HG02973 (cell line): ENCODE data around the gene FRMD4A.
"Not testable (repeated sequence)": the region's sequence is repeated elsewhere in the genome, so short reads cannot be mapped to it uniquely, and the experiment has no call there.

Experiments
- ATAC-seq: cut with Tn5 transposase; IDR thresholded peaks from one replicate; pipeline ENCODE4 v1.9.1; 2021; ENCODE audit warnings: moderate library complexity; ENCODE audit not compliant: unreplicated experiment

The FRMD4A gene

DNA sequence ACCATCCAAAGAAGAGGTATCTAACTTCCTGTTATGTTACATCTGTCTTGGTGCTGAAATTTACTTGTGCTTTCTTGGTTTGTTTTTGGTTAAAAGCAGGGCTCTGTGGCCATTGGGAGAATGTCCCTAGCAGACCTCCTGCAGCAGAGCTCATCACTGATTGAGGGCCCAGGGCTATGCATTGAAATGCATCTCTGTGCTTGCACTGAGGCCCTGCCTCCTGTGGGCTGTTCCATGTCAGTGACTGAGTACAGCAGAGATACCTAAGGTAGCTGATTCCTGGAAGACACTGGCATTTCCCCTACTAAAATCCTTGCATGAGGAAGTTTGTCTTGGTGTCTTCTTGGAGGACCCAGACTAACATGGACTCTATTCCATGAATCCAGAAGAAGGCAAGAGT, 213.9 kb downstream of the FRMD4A start:
- ATAC-seq = no peak

- ATAC-seq = no peak
Observed at GRCh38 chr10:14116021-14116420, 214.7 kb downstream of the FRMD4A start.

DNA sequence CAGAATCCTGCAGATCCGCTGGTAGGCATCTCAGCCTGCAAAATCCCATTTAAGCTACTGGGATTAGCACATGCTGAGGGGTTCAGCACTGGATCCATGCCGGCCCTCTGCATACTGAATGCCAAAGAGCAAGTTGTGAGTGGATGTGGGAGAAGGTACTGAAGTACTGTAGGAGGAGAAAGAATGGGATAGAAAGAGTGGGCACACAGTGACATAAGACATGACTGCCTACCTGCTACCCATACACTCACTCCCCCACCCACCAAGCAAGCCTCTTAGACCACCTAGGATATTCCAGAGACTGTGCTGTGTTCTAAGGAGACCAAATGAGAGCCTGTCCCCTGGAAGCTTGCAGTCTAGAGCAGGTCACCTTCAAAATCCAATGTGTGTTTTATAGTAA, 215.9 kb downstream of the FRMD4A start:
- no peak for ATAC-seq

GRCh38 chr10:14112056-14112455, 218.7 kb downstream of the FRMD4A start:
- no peak for ATAC-seq

DNA sequence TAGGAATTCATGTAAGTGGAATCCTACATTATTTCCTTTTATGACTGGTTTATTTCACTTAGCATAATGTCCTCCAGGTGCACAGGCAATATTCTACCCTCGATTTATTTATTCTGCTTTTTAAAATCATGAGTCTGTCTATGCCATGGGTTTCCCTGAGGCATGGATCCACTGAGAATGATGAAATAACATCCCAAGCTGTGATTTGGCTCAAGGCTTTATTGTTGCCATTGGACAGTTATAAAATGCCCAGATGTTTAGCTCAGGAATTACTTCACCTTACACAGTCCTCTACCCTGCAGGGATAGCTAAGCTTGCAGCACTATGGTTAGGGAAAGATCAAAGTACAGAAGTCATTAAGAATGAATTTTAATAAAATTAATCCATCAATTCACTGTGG, 219.5 kb downstream of the FRMD4A start:
- no peak for ATAC-seq

GRCh38 chr10:14106828-14107227, 223.9 kb downstream of the FRMD4A start:
- no peak for ATAC-seq

DNA sequence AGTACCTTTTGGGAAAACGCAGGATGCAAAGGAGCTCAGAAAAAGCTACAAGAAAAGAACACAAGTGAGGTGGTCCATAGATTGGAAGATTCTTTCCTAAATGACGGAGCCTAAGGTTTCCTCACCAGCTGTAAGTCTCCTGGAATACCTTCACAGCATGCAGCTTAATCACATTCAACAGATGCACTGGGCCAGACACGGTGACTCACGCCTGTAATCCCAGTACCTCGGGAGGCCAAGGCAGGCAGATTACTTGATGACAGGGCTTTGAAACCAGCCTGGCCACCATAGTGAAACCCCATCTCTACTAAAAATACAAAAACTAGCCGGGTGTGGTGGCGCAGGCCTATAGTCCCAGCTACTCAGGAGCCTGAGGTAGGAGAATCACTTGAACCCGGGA, 228.7 kb downstream of the FRMD4A start:
- no peak for ATAC-seq

DNA sequence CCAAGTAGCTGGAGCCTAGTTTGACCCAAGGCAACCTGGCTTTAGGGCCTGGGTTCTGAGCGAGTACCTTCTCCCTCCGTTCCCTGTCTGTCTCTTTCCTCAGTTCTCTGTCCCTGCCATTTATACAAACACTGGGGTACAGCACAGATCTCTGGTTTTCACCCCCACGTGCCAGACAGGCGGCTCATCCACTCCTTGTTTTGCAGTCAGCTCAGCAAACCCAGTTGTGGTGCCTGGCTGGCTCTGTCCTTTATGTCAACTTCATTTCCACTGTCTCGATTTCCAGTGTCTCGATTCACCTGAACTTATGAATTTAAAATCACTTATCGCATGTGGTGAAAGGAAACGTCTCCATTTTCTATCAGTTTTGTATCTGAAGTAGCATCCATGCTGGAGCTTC, 230.8 kb downstream of the FRMD4A start:
- no peak for ATAC-seq

DNA sequence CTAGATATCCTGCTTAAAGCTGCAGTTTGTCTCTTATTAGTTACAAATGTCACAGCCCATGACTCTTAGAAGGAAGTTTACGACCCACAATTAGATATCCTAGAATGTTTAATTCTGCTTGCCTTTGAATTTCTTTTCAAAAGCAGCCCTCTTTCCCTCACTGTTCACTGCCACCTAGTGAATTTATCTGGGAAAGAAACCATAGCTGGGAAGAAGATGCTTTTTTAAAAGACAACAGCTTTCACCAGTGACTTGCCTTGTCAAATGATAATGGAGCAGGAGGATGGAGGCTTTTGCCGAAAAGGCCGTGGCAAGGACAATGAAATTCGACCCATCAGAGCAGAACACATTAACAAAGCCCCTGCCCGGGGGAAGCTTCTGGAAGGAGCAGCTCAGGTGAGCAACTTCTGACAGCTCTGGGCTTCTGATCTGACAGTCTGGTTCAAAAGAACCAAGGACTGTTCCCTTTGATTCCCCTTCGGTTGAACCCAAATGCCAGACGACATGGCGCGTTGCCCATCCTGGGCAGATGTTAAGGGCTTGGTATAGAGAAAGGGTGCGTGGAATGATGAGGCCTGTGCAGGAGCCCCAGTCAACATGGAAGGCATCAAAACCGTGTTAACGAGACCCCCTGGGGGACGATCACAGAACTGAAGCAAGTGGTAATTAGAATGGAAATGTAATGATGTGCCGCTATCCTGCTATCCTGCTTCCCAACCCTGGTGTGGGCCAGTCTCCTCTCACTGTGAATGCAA, 236.8 kb downstream of the FRMD4A start:
- no peak for ATAC-seq

- no peak for ATAC-seq
Observed at GRCh38 chr10:14092799-14093198, 237.9 kb downstream of the FRMD4A start.

GRCh38 chr10:14089556-14090292, 241.0 kb downstream of the FRMD4A start:
- no peak for ATAC-seq

DNA sequence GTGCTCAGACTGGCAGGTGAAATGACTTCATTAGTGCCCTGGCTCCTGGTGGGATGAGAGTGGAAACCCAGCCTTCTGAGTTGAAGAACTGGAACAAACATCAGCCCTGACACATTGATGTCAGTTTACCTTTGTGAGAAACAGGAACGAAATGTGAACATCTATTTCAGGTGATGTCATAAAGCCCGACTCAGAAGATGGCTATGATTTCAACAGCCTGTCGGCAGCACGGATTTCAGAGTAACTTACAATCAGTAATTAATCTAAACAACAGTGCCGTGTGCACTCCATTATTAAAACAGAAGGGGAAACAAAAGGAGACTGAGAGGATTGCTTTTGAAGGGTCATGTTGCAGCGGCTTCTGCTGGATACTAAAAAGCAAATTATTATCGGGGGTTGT, 243.2 kb downstream of the FRMD4A start:
- no peak for ATAC-seq

GRCh38 chr10:14086596-14086995, 244.1 kb downstream of the FRMD4A start:
- ATAC-seq = no peak

DNA sequence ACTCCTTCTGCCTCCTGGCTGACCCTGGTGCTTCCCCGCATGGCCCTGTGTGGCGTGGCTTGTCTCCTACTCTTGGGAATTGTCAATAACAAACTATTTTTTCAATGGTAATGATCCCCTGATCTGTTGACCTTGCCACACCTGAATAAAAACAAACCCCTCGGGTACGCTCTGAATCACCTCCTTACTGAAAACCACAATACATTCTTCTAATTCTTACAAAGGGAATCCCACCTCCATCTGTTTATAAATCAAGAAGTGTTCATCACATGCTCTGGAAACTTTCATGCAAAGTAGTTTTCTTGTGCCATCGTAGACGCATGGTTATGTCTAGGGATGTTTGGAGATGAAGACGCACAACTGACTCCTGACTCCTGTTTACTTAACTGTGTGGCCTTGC, 245.8 kb downstream of the FRMD4A start:
- no peak for ATAC-seq

DNA sequence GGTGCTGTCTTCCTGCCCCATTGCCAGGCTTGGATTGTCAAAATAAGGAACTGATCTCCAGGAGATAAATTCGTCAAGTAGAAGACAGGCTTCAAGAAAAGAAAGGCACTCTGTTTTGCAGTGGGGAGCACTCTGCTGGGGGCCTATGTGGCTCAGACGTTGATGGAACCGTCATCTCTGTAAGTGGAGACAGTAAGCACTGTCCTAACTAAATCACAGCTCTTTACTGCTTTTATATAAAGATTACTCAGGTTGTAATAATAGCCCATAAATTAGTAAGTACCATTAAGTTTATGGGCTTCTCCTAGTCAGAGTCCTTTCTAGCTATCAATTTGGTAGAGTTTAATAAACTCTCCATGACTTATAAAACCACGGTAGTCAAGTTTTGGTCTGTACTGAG, 249.9 kb downstream of the FRMD4A start:
- ATAC-seq = no peak

- ATAC-seq = no peak
Observed at GRCh38 chr10:14077430-14077829, 253.3 kb downstream of the FRMD4A start.

DNA sequence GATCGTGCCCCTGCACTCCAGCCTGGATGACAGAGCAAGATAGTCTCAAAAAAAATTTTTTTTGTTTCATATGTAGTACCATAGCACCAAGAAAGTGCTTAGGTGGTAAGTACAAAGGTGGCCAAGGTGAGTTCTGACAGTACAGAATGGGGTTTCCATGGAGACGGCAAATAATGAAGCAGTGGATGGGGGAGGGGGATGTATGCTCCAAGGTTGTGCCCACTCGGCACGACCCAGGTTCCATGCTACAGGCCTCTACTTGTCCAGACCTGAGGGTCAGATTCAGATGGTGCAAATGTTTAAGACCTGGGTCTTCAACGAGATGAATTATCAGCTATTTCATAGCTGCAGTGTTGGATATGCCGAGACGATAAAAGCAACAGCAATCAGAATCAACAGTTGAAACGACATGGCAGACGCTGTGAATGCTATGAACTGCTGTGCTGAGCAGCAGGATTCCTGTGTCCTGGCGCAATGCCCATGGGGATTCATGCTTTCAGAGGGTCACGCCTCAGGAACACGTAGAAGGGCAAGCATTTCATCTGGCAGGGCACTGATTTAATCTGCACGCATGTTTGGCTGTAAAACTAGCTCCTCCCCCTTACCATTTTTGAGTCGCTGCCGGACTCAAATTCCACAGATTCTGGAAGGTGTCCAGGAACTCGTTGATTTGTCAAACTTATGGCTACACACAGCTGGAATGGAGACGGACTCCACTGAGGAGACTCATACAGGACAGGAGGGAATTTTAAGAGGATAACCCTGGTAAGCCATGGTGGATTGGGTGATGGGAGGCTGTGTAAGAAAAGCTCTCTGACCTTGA, 256.5 kb downstream of the FRMD4A start:
- no peak for ATAC-seq

DNA sequence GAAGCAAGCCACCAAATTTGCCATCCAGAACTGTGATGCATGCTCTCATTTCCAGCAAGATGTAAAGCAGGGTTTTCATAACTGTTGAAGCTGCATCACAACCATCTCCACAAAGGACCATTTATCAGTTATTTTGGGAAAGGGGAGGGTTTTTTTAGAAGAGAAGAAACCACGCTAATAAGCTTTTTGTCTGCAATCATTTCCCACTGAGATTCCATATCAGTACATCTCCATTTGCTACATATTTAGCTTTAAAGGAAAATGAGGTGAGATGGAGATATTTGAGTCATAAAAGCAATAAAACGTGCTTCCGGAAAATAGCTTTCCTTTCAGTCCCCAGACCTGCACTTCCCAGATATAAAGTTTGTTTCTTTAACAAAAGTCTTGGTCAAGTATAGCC, 258.2 kb downstream of the FRMD4A start:
- no peak for ATAC-seq

DNA sequence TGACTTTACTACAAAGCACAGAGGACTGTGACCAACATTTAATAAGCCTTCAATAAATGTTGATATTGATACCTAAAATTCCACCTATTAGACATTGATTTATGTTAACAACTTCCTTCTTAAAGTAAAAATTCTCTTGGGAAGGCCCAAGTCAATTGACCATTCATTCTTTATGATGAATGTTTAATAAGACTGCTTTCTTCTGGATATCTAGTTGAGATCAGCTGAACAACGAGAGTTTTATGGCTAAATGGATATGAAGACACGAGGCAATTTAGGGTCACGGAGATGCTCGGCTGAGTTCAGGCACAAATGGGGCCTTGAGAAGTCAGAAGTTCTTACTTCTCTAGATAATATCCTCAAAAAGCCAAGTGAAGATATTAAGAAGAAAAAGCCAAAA, 258.8 kb downstream of the FRMD4A start:
- ATAC-seq = no peak

DNA sequence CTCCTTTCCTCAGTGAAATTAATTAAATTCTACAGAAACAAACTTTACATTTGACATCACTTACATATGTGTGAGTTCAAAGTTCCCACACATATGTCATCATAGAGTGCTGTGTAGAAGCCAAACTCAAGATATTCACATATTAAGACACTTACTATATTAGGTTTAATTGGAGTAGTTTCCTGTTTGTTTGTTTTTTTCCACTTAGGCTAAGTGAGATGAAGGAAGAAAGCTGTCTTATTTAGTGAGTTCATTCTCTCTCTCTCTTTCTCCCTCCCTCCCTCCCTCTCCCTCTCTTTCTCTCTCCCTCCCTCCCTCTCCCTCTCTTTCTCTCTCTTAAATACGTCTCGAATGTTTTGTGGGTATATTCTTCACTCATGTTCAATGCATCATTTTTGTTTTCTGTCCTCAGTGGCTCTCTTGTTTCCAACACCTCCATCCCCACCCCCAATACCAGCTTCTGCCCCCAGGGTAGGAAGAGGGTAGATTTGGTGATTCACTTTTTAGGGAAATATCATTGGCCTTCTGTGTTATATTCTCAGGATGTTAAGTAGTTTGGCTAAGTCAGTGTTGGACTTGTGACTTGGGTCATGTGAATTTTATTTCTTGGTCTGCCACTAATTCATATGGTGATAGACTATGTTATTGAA, 262.0 kb downstream of the FRMD4A start:
- ATAC-seq = no peak

DNA sequence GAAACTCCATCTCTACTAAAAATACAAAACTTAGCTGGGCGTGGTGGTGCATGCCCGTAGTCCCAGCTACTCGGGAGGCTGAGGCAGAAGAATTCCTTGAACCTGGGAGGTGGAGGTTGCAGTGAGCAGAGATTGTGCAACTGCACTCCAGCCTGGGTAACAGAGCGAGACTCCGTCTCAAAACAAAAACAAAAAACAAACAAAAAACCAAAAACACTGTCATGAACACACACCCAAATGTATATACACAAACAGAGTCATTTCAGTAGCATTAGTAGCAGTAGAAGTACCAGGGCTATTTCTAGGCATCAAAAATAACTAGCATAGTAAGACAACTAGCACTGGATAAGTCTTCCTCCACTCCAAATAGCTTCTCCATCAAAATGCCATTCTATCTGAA, 263.1 kb downstream of the FRMD4A start:
- not testable (repeated sequence) for ATAC-seq
